Stomach (tissue), 4 donors: ENCODE measurements around the gene ZSCAN30.

ENCODE experiments used
- CTCF ChIP-seq, 7 experiments: fragments of 450-650 bp in 4 of 7; fragments of 200-600 bp in 3 of 7; sonication (generic) in 3 of 7; IDR thresholded peaks; one replicate each; pipeline ENCODE4 v1.5.1; 2016 to 2019; ENCODE audit warnings: antibody characterized with exemption in 7 of 7, control low read depth in 2 of 7, mild to moderate bottlenecking in 1 of 7
- EP300 ChIP-seq: sonication (generic); formaldehyde crosslinking; IDR thresholded peaks from one replicate; pipeline ENCODE4 v1.6.1; 2017; ENCODE audit warnings: antibody characterized with exemption
- POLR2A ChIP-seq, 4 donors: fragments of 450-650 bp; IDR thresholded peaks; one replicate each; pipeline ENCODE4 v1.6.1; 2016; ENCODE audit warnings: antibody characterized with exemption in 4 of 4, control low read depth in 2 of 4, mild to moderate bottlenecking in 1 of 4, moderate library complexity in 1 of 4
- POLR2AphosphoS5 ChIP-seq, 3 donors: sonication (generic); formaldehyde crosslinking; IDR thresholded peaks; one replicate each; pipeline ENCODE4 v1.6.1; 2016; ENCODE audit warnings: antibody characterized with exemption in 3 of 3

- TF ChIP-seq CTCF (IDR thresholded peaks at IDR 0.05) (peak in 2 of 7 experiments; percentile 6 to 16), POLR2AphosphoS5 (IDR thresholded peaks at IDR 0.05) (peak; percentile 28 to 77 (median 35)), POLR2A (IDR thresholded peaks at IDR 0.05) (no peak), EP300 (no peak)
Measured at GRCh38 chr18:35267161-35267651, 22.8 kb downstream of the ZSCAN30 start.
